ENCODE data around the gene KREMEN2. TPM values are rescaled to one million over a fixed set of nuclear protein-coding genes. Genes with fewer than 3 reads are reported as not detected.

KREMEN2 gene
- total RNA-seq, 1 donor: not detected

DNA sequence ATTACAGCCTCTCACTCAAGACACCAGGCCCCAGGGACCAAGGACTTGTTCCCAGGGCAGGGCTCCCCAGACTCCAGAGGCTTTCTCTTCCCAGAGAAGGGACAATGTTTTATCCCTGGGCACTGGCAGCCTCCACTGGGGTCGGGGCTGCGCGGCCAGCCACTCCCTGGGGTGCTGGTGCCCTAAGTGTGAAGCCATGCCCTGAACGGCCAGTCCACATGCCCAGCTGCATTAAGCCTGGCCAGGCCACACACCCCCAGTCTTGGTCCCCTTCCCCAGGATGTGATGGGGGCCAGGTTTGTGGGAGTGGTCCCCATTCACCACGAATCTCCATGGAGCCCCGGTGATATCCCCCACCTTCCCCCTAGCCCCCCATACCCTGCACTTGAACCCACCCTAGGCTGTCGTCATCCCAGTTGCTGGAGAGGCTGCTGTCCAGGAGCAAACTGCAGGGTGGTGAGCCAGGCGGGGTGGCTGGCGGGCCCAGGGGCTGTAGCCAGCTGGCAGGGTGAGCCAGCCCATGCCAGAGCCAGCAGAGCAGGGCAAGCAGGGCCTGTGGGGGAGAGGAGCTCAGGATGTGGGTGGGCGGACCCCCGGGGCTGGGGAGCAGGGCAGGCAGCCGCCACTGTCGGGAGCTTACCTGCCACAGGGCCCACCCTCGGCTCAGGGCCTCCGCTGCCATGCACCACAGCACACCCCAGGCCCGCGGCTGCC, 9.7 kb downstream of the KREMEN2 start:
- H3K4me3 ChIP-seq (ENCODE audit: low read depth, low read length): no peak overlapping the region
- no peak for DNase-seq (ENCODE audit: low read depth)
- TF ChIP-seq, protein P1, sequence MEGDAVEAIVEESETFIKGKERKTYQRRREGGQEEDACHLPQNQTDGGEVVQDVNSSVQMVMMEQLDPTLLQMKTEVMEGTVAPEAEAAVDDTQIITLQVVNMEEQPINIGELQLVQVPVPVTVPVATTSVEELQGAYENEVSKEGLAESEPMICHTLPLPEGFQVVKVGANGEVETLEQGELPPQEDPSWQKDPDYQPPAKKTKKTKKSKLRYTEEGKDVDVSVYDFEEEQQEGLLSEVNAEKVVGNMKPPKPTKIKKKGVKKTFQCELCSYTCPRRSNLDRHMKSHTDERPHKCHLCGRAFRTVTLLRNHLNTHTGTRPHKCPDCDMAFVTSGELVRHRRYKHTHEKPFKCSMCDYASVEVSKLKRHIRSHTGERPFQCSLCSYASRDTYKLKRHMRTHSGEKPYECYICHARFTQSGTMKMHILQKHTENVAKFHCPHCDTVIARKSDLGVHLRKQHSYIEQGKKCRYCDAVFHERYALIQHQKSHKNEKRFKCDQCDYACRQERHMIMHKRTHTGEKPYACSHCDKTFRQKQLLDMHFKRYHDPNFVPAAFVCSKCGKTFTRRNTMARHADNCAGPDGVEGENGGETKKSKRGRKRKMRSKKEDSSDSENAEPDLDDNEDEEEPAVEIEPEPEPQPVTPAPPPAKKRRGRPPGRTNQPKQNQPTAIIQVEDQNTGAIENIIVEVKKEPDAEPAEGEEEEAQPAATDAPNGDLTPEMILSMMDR (IDR thresholded peaks at IDR 0.05; ENCODE audit: insufficient read depth, low read length): no peak

DNA sequence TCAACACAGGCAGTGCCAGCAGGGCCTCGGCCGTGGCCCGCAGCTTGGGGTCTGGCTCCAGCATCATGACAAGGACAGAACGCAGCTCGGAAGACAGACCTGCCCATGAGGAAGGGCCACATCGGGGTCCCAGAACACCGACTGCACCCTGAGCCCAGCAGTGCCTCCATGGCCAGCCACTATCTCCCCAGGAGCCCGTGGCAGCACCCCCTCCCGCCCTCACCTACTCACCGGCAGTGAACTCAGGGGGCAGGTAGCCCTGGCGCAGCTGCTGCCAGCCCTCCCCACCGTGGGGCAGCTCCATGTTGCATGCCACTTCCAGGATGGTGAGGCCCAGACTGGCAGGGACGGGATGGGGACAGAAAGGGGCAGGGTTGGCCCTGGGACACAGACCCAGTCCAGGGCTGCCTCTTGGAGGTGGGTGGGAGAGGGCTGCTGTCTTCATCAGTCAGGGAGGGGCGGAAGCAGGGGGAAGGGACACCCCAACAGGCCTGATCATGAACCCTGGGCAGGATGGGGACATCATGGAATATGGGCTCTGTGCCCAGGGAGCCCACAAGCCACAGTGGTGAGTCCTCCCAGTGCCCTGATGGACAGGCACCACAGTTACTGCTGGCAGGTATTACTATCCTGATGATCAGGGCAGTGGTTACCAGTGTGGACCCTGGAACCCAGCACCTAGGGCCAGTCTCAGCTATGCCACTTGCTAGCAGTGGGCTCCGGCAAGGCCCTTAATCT, 10.4 kb downstream of the KREMEN2 start:
- DNase-seq (ENCODE audit: low read depth): no peak
- no peak overlapping the region for H3K4me3 ChIP-seq (ENCODE audit: low read depth, low read length)
- TF ChIP-seq, protein P1 (IDR thresholded peaks at IDR 0.05; ENCODE audit: insufficient read depth, low read length): no peak

GRCh38 chr16:2975161-2975795, 11.2 kb downstream of the KREMEN2 start:
- TF ChIP-seq, protein P1 (IDR thresholded peaks at IDR 0.05; ENCODE audit: insufficient read depth, low read length): no peak
- no peak for DNase-seq (ENCODE audit: low read depth)
- H3K4me3 ChIP-seq (ENCODE audit: low read depth, low read length): no peak overlapping the region

DNA sequence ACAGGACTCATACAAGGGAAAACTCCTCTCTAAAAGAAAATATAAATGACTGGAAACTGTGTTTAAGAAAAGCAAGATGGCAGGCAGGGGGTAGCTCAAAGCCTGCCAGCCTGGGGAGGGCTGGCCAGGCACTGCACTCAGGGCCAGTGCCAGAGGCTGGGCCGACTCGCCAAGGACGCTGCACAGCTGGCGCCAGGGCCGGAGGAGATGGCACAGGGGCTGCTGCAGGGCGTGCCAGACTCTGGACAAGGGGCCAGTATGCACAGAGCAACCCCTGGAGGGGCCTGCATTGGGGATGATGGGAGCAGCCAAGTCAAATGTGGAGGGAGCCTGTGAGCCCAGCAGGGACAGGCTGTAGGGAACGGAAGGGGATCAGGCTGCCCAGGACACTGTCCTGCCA, 12.1 kb downstream of the KREMEN2 start:
- no peak for DNase-seq (ENCODE audit: low read depth)
- no peak overlapping the region for H3K4me3 ChIP-seq (ENCODE audit: low read depth, low read length)
- TF ChIP-seq, protein P1 (IDR thresholded peaks at IDR 0.05; ENCODE audit: insufficient read depth, low read length): no peak

- TF ChIP-seq, protein P1 (IDR thresholded peaks at IDR 0.05; ENCODE audit: insufficient read depth, low read length): no peak
- no peak for DNase-seq (ENCODE audit: low read depth)
These were observed 12.6 kb downstream of the KREMEN2 start for GRCh38 chr16:2976673-2977072.

DNA sequence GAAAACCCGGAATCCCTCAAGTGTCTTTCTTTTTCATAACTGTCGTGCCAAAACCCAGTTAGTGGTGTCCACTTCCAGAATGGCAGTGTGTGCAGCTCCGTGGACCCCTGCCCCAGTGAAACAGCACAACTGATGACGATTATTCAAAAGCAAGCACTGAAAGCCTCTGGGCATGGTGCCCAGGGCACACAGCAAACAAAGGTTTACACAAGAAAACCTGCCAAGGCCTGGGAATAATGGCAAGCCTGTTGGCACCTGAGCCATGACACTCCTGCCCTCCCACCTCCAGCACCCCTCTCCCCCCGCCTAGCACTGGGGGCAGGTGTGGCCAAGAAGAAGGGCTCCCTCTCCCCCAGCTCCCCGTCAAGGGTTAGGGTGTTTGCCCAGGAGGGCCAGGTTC, 13.4 kb downstream of the KREMEN2 start:
- DNase-seq (ENCODE audit: low read depth): no peak
- TF ChIP-seq, protein P1 (IDR thresholded peaks at IDR 0.05; ENCODE audit: insufficient read depth, low read length): no peak
- no peak overlapping the region for H3K4me3 ChIP-seq (ENCODE audit: low read depth, low read length)

More at GRCh38 chr16:2976673-2977072, 12.6 kb downstream of the KREMEN2 start:
- no peak overlapping the region for H3K4me3 ChIP-seq (ENCODE audit: low read depth, low read length)
